GM18873 (cell line): ENCODE data around the gene PHC2.

Experiments
- ATAC-seq: cut with Tn5 transposase; IDR thresholded peaks from one replicate; pipeline ENCODE4 v1.9.1; 2021; ENCODE audit warnings: mild to moderate bottlenecking, moderate library complexity, moderate number of reproducible peaks; ENCODE audit not compliant: unreplicated experiment, low FRiP score

PHC2 gene

DNA sequence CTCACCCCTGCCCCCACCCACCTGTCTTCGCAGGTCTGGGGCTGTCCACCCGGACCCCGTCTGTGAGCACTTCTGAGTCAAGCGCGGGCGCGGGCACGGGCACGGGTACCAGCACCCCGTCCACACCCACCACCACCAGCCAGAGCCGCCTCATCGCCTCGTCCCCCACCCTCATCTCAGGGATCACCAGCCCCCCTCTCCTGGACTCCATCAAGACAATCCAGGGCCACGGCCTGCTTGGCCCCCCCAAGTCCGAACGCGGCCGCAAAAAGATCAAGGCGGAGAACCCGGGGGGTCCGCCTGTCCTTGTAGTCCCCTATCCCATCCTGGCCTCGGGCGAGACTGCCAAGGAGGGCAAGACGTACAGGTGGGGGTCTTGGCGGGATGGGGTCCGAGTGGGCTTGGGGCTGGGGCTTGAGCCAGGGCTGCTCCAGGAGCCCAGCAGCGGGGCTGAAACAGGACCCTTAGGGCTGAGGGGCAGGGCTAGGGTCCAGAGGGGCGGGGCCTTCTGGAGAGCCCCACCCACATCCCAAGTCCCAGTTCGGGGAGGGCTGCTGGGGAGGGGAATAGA is 150.7 kb downstream of the PHC2 start:
- no peak for ATAC-seq

DNA sequence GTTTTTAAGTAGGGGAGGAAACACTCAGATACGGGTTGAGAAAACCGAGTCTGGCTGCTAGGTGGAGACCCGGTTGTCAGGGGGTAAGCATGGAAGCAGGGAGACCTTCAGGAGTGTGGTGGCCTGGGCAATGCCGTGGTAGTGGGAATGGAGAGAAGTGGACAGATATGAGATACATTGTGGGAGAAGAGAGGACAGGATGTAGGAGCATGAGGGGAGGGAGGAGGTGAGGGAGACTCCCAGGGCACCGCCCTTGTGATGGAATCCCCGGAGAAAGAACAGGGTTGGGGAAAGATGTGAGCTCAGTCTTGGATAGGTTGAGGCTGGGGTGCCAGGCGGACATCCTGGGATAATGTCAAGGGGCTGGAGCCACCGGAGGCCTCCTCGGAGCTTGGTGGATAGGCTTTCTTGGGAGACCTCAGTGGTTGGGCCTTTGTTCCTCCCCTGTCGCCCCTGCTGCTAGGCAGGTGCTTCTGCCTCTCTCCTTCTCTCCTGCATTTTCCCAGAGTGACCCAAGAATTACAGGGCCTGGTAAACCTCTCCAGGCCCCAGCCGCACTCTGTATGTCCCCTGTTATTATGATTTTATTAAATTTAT is 153.3 kb downstream of the PHC2 start:
- no peak for ATAC-seq

DNA sequence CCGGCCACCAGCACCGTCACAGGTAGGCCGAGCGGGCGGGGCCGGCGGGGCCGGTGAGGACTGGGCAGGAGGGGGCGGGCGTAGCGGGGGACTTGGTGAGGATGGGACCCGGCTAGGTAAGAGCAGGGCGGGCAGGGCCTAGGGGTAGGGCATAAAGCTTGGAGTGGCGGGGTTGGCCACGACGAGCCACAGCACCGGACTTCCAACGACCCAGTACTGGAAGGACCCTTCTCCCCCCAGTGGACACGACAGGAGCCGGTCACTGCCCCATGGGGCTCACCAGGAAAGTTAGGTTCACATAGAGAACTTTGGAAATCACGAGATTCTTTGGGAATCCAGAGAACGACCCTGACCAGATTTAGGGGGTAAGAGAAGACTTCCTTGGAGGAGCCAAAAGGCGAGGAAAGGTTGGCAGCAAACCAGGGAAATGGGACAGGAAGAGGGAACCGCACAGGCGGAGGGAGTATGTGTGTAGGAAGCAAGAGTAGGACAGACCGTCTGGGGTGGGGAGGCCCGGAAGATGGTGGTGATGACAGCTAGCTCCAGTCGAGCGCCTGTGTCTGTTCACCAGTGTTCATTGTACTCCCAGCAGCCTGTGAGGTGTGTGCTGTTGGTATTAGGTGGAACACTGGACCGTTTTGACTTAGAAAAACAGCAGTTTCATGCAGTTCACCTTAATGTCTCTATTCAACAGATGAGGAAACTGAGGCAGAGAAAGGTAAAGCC is 154.2 kb downstream of the PHC2 start:
- ATAC-seq: no peak

DNA sequence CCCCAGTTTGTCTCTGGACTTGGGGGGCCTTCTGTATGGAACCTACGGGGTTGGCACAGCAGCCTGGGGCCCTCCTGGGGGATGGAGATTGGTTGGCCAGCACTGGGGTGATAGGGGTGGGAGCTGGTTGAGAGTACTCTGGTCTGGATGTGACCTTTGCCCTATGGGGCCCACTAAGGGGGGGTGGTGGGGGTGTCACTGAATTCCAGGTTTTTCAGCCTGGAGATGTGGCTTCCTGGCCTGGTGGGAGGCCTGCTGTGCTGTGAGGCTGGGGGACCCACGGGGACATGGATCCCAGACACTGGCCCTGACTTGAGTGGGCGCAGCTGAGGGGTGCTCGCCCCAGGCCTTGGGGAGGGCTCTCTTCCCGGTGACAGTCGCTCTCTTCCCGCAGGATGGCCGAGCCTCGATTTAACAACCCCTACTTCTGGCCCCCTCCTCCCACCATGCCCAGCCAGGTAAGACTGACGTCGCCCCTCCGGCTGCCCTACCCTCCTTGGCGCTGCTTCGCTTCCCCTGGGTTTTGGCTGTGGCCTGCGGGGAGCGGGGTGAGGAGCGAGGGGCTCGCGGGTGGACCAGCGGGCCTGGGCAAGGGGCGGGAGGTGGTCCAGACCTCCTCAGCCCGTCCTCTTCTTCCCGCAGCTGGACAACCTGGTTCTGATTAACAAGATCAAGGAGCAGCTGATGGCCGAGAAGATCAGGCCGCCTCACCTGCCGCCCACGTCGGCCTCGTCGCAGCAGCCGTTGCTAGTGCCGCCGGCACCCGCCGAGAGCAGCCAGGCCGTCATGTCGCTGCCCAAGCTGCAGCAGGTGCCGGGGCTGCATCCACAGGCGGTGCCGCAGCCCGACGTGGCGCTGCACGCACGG is 155.0 kb downstream of the PHC2 start:
- ATAC-seq: no peak

DNA sequence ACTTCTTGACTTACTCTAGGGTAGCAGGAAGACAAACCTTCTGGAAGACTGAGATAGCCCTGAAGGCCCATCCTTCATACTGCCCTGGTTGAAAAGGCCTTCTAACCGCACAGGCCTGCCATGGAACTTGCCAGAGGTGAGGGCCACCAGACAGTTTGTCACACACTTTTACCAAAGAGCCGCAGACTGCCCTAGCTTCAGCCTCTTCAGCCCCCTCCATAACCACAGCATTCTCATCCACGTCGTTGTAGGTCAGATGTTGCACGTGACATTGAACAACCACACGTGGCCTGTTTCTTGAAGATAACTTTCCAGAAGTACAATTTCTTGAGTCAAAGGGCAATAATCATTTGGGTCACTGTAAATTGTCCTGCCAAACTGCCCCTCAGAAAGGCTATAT is 155.7 kb downstream of the PHC2 start:
- ATAC-seq: no peak

DNA sequence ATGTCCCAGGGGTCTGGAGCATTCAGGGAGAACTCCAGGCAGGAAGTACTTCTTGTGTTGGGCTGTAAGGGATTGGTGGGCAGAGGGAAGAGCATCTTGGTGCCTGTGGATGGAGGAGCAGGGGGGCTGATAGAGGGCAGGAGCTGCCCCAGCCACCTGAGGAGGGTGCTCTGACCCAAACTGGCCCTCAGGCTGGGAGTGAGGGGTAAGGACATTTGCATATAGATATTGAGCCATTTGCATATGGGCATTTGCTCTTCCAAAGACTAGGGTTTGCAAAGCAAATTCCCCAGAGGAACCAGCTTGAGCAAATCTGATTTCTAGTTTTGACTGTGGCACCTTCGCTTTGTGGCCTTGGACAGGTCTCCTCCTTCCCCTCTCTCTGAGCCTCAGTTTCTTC is 156.4 kb downstream of the PHC2 start:
- ATAC-seq: no peak

DNA sequence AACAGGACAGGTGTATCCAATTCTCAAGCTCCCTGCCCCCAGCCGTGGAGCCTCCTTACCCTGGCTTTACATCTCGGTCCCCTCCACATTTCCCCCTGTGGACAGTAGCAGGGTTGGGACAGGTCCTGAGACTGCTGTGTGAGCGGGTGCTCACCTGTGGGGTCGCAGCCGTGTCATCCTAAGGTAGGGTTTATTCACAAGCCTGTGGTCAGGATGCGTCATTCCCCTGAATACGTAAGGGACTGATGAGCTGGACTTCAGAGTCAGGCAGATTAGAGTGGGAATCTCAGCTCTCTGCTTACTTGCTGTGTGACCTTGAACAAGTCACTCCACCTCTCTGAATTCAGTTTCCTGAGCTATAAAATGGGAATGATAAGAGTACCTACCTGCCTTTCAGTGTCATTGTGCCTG is 156.9 kb downstream of the PHC2 start:
- ATAC-seq: no peak
